A549 treated with CORT108297 at 1 μM for 4 hours (cell line): ENCODE results near the gene HSD17B12. TPM values are rescaled to one million over a fixed set of nuclear protein-coding genes. Genes with fewer than 3 reads are reported as not detected.

Source experiments
- total RNA-seq: library from RNA; stranded (reverse); fragments of 200-300 nt; extraction: Qiagen RNA extraction; gene quantifications from 5 replicates; pipeline ENCODE4 v1.2.3, GENCODE V29; 2022

The HSD17B12 gene
- total RNA-seq = 63.9 to 69.0 TPM (median 64.9 TPM) in 5 replicates

GRCh38 chr11:43680521-43681400, at the start of gene HSD17B12:
HSD17B12 (plus strand) TSS chr11:43680738; CDS start chr11:43680828, 90 bp downstream.

GRCh38 chr11:43880640-43881159, 200.2 kb downstream of the HSD17B12 start, which contains the start of gene ALKBH3:
ALKBH3 (plus strand) TSS chr11:43880831; CDS start chr11:43882653, 1,822 bp downstream.

Other genes starting within 250 kb of the HSD17B12 start
- gene ALKBH3, start 200.1 kb downstream of the HSD17B12 start, total RNA-seq = 23.3 to 27.3 TPM (median 24.3 TPM) in 5 replicates